Loucy (cell line): ENCODE results near the gene L2HGDH.
A peak's percentile ranks its signal among the peaks of the same experiment; 100 is the strongest.

ENCODE experiments used
- H2AFZ ChIP-seq: fragments of 200-600 bp; sonication (generic); 2 replicates; pipeline ENCODE4 v1.6.0; 2016; ENCODE audit warnings: antibody characterized with exemption, mild to moderate bottlenecking, low read length, moderate library complexity
- H3F3A ChIP-seq: fragments of 200-600 bp; 2 replicates; pipeline ENCODE4 v1.6.0; 2016; ENCODE audit warnings: antibody characterized with exemption, low read depth, mild to moderate bottlenecking
- H3K27me3 ChIP-seq: fragments of 200-600 bp; sonication (generic); 2 replicates; pipeline ENCODE4 v1.6.1; 2014; ENCODE audit warnings: low read length, mild to moderate bottlenecking; ENCODE audit not compliant: insufficient read depth, poor library complexity, severe bottlenecking
- H3K36me3 ChIP-seq: fragments of 200-600 bp; sonication (generic); 2 replicates; pipeline ENCODE4 v1.6.1; 2016; ENCODE audit warnings: low read length; ENCODE audit not compliant: insufficient read depth
- H3K4me1 ChIP-seq: fragments of 200-600 bp; sonication (generic); 2 replicates; pipeline ENCODE4 v1.5.1; 2014; ENCODE audit warnings: low read length, mild to moderate bottlenecking; ENCODE audit not compliant: insufficient read depth, poor library complexity, severe bottlenecking
- H3K4me2 ChIP-seq: fragments of 200-600 bp; sonication (generic); 2 replicates; pipeline ENCODE4 v1.6.0; 2014; ENCODE audit warnings: antibody characterized with exemption, low read length, low read depth, mild to moderate bottlenecking; ENCODE audit not compliant: poor library complexity, severe bottlenecking
- H3K4me3 ChIP-seq: fragments of 200-600 bp; sonication (generic); 2 replicates; pipeline ENCODE4 v1.5.1; 2014; ENCODE audit warnings: low read length, mild to moderate bottlenecking, mixed read lengths; ENCODE audit not compliant: poor library complexity, severe bottlenecking
- H3K79me2 ChIP-seq: fragments of 200-600 bp; sonication (generic); 2 replicates; pipeline ENCODE4 v1.6.1; 2014; ENCODE audit warnings: low read length; ENCODE audit not compliant: insufficient read depth
- H3K9ac ChIP-seq: fragments of 200-600 bp; sonication (generic); 2 replicates; pipeline ENCODE4 v1.6.0; 2014; ENCODE audit warnings: mild to moderate bottlenecking, low read depth, low read length, moderate library complexity; ENCODE audit not compliant: poor library complexity, severe bottlenecking
- H3K9me2 ChIP-seq: fragments of 200-600 bp; sonication (generic); replicated peaks from 2 replicates; pipeline ENCODE4 v1.6.1; 2016; ENCODE audit warnings: low read depth, low read length, mixed read lengths
- H3K9me3 ChIP-seq: fragments of 200-600 bp; sonication (generic); 2 replicates; pipeline ENCODE4 v1.6.1; 2014; ENCODE audit warnings: mild to moderate bottlenecking, antibody characterized with exemption, low read length, low read depth; ENCODE audit not compliant: insufficient read depth
- H4K20me1 ChIP-seq: fragments of 200-600 bp; sonication (generic); 2 replicates; pipeline ENCODE4 v1.6.0; 2014; ENCODE audit warnings: antibody characterized with exemption, low read length, mild to moderate bottlenecking; ENCODE audit not compliant: insufficient read depth, poor library complexity, severe bottlenecking
- CTCF ChIP-seq: fragments of 200-600 bp; sonication (generic); conservative IDR thresholded peaks from 2 replicates; pipeline ENCODE4 v1.5.1; 2014; ENCODE audit warnings: mild to moderate bottlenecking, antibody characterized with exemption, low read length
- EZH2phosphoT487 ChIP-seq: fragments of 200-600 bp; IDR thresholded peaks from 2 replicates; pipeline ENCODE4 v1.6.1; 2018; ENCODE audit warnings: antibody characterized with exemption, mild to moderate bottlenecking, moderate library complexity, borderline replicate concordance

Gene L2HGDH

DNA sequence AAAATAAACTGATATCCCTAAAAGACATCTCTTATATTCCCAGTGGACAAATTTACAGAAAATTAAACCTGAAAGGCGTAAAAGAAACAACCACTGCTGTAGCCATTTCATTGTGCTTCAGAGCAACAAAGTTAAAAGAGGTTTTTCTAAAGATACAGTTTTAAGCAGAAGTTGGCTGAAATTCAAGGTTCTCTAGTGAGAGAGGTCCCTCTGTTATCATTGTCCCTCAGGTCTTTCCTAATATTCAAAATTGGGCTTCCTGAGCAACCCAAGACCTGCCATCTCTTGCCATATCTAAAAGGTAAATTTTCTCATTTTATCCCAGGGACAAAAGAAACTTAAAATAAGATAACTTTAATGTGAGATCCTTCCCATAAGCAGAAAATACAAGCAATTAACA is 69.9 kb downstream of the L2HGDH start:
- Histone ChIP-seq H3K27me3 (no peaks in the 10 kb centered on the region), H4K20me1 (no peaks in the 10 kb centered on the region), H3K4me1 (peaks cover 9% of the 10 kb centered on the region), H3K9me3 (no peaks in the 10 kb centered on the region), H3K79me2 (no peaks in the 10 kb centered on the region), H2AFZ (no peak overlapping the region), H3K4me3 (no peak overlapping the region), H3K36me3 (no peaks in the 10 kb centered on the region; the same call in 1 of the 2 replicates), H3F3A (no peaks in the 10 kb centered on the region), H3K9ac (no peak overlapping the region), H3K4me2 (no peak overlapping the region), H3K9me2 (no peaks in the 10 kb centered on the region)
- no peak for TF ChIP-seq CTCF
- TF ChIP-seq EZH2phosphoT487 = no peak

DNA sequence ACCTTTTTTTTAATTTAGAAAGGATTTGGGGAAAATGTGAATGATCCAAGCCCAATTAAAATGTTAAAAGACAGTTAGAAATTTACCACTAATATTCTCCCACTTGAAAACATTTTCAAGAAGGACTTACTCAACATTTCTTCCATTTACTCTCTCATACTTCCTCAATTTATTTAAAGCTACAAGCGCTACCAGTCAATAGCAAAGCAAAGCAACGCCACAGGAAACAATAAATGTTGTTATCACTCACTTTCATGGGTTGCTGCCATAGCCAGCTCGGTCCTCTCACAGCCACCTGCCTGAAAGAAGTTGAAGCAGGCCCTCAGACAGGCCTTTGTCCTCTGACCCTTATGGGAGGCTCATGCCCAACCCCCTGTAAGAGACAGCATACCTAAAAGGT is 74.6 kb downstream of the L2HGDH start:
- no peaks in the 10 kb centered on the region for H4K20me1 ChIP-seq
- no peak overlapping the region for H3K4me3 ChIP-seq
- no peak overlapping the region for H2AFZ ChIP-seq
- H3K79me2 ChIP-seq = no peaks in the 10 kb centered on the region
- no peak overlapping the region for H3K9ac ChIP-seq
- peaks cover 3% of the 10 kb centered on the region; the same call in 1 of the 2 replicates for H3F3A ChIP-seq
- peaks cover 9% of the 10 kb centered on the region for H3K4me1 ChIP-seq
- no peak for TF ChIP-seq EZH2phosphoT487
- no peaks in the 10 kb centered on the region for H3K36me3 ChIP-seq
- H3K27me3 ChIP-seq = no peaks in the 10 kb centered on the region
- H3K4me2 ChIP-seq = peak overlapping the region; percentile 25
- no peaks in the 10 kb centered on the region for H3K9me2 ChIP-seq
- H3K9me3 ChIP-seq = no peaks in the 10 kb centered on the region

DNA sequence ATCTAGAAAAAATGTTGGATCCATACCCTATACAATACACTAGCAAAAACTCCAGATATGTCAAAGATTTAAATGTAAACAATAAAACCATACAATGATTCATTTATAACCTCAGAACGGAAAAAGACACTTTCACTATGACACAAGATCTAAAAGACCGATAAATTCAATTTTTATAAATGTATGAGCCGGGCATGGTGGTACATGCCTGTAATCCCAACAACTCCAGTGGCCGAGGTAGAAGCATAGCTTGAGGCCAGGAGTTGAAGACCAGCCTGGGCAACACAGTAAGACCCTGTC is 78.1 kb downstream of the L2HGDH start:
- Histone ChIP-seq H2AFZ (no peak overlapping the region), H3K27me3 (no peaks in the 10 kb centered on the region), H3K36me3 (no peaks in the 10 kb centered on the region), H3K79me2 (peaks cover 20% of the 10 kb centered on the region), H3K4me1 (peaks cover 30% of the 10 kb centered on the region), H3F3A (peaks cover 3% of the 10 kb centered on the region; the same call in 1 of the 2 replicates), H4K20me1 (peaks cover 18% of the 10 kb centered on the region), H3K9me3 (no peaks in the 10 kb centered on the region), H3K4me2 (no peak overlapping the region), H3K9ac (no peak overlapping the region), H3K9me2 (no peaks in the 10 kb centered on the region), H3K4me3 (no peak overlapping the region)
- TF ChIP-seq EZH2phosphoT487 (no peak), CTCF (no peak)

DNA sequence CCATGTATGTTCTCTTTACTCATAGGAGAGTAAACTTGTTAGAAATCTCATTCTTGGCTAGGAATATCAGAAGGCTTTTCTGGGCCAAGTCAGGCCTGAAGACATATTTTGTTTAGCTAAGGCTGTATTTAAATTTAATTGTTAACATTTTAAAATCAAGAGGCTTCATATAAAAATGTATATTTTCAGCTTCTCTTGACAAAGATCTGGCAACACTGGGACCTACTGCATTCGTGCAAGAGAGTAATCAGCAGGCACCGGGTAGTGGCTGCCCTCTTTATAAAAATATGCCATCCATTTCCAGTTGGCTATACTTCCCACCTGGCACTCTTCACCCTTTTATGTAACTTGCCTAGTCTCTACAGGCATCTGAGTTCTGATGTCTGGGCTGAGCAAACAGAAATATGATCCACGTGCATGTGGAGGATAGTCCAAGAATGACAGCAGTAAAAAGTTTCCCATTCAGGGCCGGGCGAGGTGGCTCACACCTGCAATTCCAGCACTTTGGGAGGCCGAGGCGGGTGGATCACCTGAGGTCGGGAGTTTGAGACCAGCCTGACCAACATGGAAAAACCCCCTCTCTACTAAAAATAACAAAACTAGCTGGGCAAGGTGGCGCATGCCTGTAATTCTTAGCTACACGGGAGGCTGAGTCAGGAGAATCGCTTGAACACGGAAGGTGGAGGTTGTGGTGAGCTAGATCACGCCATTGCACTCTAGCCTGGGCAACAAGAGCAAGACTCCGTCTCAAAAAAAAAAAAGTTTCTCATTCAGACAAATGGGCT is 78.7 kb downstream of the L2HGDH start:
- no peaks in the 10 kb centered on the region for H3K9me2 ChIP-seq
- H4K20me1 ChIP-seq = peaks cover 23% of the 10 kb centered on the region
- peaks cover 26% of the 10 kb centered on the region for H3K79me2 ChIP-seq
- no peak for TF ChIP-seq CTCF
- TF ChIP-seq EZH2phosphoT487 = no peak
- H3F3A ChIP-seq = peaks cover 3% of the 10 kb centered on the region; the same call in 1 of the 2 replicates
- H3K36me3 ChIP-seq = no peaks in the 10 kb centered on the region
- H3K4me2 ChIP-seq = no peak overlapping the region
- no peak overlapping the region for H3K4me3 ChIP-seq
- no peaks in the 10 kb centered on the region for H3K9me3 ChIP-seq
- H3K9ac ChIP-seq = no peak overlapping the region
- no peak overlapping the region for H2AFZ ChIP-seq
- H3K4me1 ChIP-seq = peaks cover 35% of the 10 kb centered on the region
- no peaks in the 10 kb centered on the region for H3K27me3 ChIP-seq
